ENCODE measurements around the gene MEFV. TPM values are rescaled to one million over a fixed set of nuclear protein-coding genes. Genes with fewer than 3 reads are reported as not detected.

Gene MEFV
- polyA plus RNA-seq, 1 experiment = not detected

- ChIA-PET POLR2A (no interaction called here), CTCF (interaction anchor here (0.6 to 1.0 kb wide), 2 partner anchors 19 to 22 kb away, joined by 3 read pairs; no protein-coding TSS in a partner anchor)
- no peak for TF ChIP-seq CTCF (IDR thresholded peaks at IDR 0.05; ENCODE audit: insufficient read depth, low read depth, low read length)
- peaks cover 10% of the 10 kb centered on the region for H3K36me3 ChIP-seq (ENCODE audit: control insufficient read depth, insufficient read depth, low read length)
- H3K4me3 ChIP-seq (ENCODE audit: low read depth, low read length) = no peak overlapping the region
- no peaks in the 10 kb centered on the region for H3K27me3 ChIP-seq (ENCODE audit: control insufficient read depth, insufficient read depth, low read length)
- DNase-seq (ENCODE audit: low read depth) = no peak
Observed at GRCh38 chr16:3235856-3236669, 20.4 kb downstream of the MEFV start.

- POLR2A ChIA-PET = no interaction called here
Observed at GRCh38 chr16:3234857-3235561, 21.4 kb downstream of the MEFV start, which contains the start of gene ZNF200. ZNF200 (minus strand) TSS chr16:3235158; CDS start chr16:3233755, 1,403 bp downstream.

GRCh38 chr16:3234543-3234856, 21.9 kb downstream of the MEFV start:
- ChIA-PET CTCF (interaction anchor here (0.9 to 1.4 kb wide), 2 partner anchors 9 to 33 kb away, joined by 3 to 4 read pairs; no protein-coding TSS in a partner anchor), POLR2A (no interaction called here)
- Histone ChIP-seq H3K36me3 (ENCODE audit: control insufficient read depth, insufficient read depth, low read length) (peaks cover 11% of the 10 kb centered on the region), H3K27me3 (ENCODE audit: control insufficient read depth, insufficient read depth, low read length) (no peaks in the 10 kb centered on the region), H3K4me3 (ENCODE audit: low read depth, low read length) (peak overlapping the region; percentile 91)
- TF ChIP-seq CTCF (IDR thresholded peaks at IDR 0.05; ENCODE audit: insufficient read depth, low read depth, low read length) = no peak
- no peak for DNase-seq (ENCODE audit: low read depth)

More at GRCh38 chr16:3234857-3235561, 21.4 kb downstream of the MEFV start, which contains the start of gene ZNF200:
- Histone ChIP-seq H3K36me3 (ENCODE audit: control insufficient read depth, insufficient read depth, low read length) (peaks cover 10% of the 10 kb centered on the region), H3K4me3 (ENCODE audit: low read depth, low read length) (peak within 1 kb of the TSS; percentile 91), H3K27me3 (ENCODE audit: control insufficient read depth, insufficient read depth, low read length) (no peaks in the 10 kb centered on the region)
- peak; percentile 62 for DNase-seq (ENCODE audit: low read depth)
- CTCF ChIA-PET = interaction anchor here (0.9 to 1.4 kb wide), 2 partner anchors 10 to 32 kb away, joined by 3 to 4 read pairs; no protein-coding TSS in a partner anchor
- no peak for TF ChIP-seq CTCF (IDR thresholded peaks at IDR 0.05; ENCODE audit: insufficient read depth, low read depth, low read length)

DNA sequence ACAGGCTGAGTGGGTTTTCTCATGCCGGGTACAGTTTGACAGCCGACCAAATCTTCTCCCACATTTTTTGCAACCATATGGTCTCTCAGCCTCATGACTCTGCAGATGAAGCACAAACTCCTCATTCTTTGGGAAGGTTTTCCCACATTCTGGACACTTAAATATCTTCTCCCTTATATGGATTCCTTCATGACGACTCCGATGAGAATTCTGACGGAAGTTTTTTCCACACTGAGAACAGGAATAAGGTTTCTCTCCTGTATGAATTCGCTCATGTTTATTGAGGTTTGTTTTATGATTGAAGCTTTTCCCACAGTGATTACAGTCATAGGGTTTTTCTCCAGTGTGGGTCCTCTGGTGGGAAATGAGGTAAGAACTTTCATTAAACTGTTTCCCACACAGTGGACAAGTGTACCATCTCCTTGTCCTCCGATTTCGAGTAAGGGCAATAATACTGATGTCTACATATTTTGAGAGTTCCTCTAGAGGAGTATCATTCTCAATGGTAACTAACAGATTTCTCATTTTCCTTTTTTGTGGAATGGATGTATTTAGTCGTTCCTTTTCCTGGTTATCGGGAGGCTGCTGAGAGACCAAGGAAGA, 32.4 kb downstream of the MEFV start:
- no peak for DNase-seq (ENCODE audit: low read depth)
- Histone ChIP-seq H3K36me3 (ENCODE audit: control insufficient read depth, insufficient read depth, low read length) (peaks cover 2% of the 10 kb centered on the region), H3K27me3 (ENCODE audit: control insufficient read depth, insufficient read depth, low read length) (no peaks in the 10 kb centered on the region), H3K4me3 (ENCODE audit: low read depth, low read length) (no peak overlapping the region)
- CTCF ChIA-PET = interaction anchor here (1.0 kb wide), 1 partner anchor 26 kb away, joined by 3 read pairs; no protein-coding TSS in a partner anchor
- no peak for TF ChIP-seq CTCF (IDR thresholded peaks at IDR 0.05; ENCODE audit: insufficient read depth, low read depth, low read length)
- POLR2A ChIA-PET = no interaction called here

GRCh38 chr16:3220839-3221238, 35.6 kb downstream of the MEFV start:
- no peak for TF ChIP-seq CTCF (IDR thresholded peaks at IDR 0.05; ENCODE audit: insufficient read depth, low read depth, low read length)
- POLR2A ChIA-PET = no interaction called here
- DNase-seq (ENCODE audit: low read depth) = no peak
- H3K27me3 ChIP-seq (ENCODE audit: control insufficient read depth, insufficient read depth, low read length) = no peaks in the 10 kb centered on the region
- H3K36me3 ChIP-seq (ENCODE audit: control insufficient read depth, insufficient read depth, low read length) = no peaks in the 10 kb centered on the region; the same call in none of the 2 replicates
- CTCF ChIA-PET = no interaction called here
- no peak overlapping the region for H3K4me3 ChIP-seq (ENCODE audit: low read depth, low read length)

All from BJ (cell line).